NCI-H748 treated with DMSO at 0.1 percent for 48 hours (cell line): Measurements from ENCODE around the gene MOSPD2.

ENCODE experiments used
- DNase-seq: peaks from one replicate; lab custom pipeline; 2025; lab: John Stamatoyannopoulos, UW

Gene MOSPD2

DNA sequence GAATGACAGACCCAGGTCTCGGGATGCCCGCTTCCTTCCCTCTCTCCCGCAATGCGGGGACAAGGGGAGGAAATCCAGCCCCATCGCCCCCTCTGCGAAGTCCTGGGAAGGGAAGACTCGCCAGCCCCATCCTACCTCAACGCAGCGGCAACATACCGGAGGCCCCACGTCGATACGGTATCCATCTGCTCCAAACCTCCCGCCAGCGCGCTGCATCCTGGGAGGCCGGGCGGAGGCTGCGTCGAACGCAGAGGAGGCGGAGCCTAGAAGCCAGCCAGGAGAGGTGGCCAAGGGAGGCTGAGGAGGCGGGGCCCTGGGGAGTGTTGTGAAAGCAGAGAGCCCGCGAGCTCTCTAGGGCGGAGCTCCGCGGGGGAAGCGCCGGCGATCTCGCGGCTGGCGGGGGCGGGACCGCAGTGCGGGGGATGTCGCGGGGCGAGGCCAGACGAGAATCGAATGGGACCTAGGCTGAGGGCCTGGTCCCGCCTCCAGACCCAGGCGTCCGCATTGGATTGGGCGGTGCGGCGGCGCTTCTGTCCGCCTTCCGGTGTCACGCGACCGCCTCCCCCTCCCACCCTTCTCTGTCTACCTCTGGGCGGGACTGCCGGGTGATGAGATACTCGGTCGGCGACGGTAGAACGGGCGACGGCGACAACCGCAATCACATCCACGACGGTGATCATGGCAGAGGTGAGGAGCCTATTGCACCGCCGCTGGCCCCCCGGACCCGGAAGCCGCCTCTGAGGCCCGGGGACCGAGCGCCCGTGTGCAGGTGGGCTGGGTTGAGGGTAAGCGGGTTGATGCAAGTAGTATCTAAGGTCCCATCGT lies at the start of gene MOSPD2, which contains the start of gene FANCB:
Gene MOSPD2 (plus strand): TSS at position 571 of the 825 bp plus-strand sequence. CDS start 108 bp downstream, at position 679.
Gene FANCB (minus strand): TSS at position 219 of the 825 bp plus-strand sequence. CDS start 7,559 bp downstream, outside the sequence.
- peak; percentile 93 for DNase-seq

GRCh38 chrX:14825851-14826250 lies 47.4 kb upstream of the MOSPD2 start:
- no peak for DNase-seq

- no peak for DNase-seq
Measured at GRCh38 chrX:14826319-14826718, 46.9 kb upstream of the MOSPD2 start.

DNA sequence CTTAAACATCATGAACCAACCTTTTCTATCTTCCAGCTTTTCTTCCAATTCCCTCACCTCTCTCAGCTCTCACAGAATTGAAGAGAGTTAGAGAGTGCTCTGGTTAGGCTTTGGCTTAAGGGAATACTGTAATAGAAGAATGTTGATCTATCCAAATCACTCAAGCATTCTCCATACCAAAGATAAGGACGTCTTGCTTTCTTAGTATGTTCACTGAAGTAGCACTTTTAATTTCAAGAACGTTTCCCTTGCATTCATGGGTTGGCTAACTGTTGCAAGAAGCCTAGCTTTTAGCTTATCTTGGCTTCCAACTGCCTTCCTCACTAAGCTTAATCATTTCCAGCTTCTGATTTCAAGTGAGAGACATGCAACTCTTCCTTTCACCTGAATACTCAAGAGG lies 43.6 kb upstream of the MOSPD2 start:
- DNase-seq = no peak

DNA sequence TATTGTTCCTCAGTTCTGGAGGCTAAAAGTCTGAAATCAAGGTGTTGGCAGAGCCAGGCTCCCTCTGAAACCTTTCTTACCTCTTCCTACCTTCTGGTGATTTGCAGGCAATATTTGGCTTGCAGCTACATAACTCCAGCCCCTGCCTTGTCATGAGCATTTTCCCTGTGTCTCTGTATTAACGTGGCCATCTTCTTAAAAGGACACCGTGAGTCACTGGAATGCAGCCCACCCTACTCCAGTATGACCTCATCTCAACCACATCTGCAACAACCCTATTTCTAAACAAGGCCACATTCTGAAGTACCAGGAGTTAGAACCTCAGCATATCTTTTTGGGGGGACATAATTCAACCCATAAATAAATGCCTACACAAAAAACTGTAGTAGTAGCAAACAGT lies 41.1 kb upstream of the MOSPD2 start:
- DNase-seq = no peak

GRCh38 chrX:14832586-14832985 lies 40.6 kb upstream of the MOSPD2 start:
- DNase-seq = no peak

GRCh38 chrX:14837155-14837554 lies 36.1 kb upstream of the MOSPD2 start:
- DNase-seq = no peak

- DNase-seq = no peak
Measured at GRCh38 chrX:14843666-14844065, 29.6 kb upstream of the MOSPD2 start.

DNA sequence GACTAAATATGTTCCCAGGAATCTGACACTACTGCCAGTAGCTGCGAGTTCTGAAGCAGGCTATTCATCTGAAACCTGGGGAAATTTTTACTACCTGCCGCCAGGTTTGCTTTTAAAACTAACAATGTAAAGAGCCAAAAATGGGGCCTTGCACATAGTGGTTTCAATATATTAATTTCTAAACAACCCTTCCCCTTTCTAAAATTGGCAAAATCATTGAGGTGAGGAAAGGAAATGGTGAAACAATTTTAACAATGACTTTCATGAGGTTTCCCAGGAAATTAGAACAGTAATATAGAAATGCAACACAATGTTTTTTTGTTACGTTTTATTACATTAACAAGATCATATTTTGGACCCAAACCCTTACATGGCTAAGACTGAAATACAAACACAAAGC lies 21.7 kb upstream of the MOSPD2 start:
- no peak for DNase-seq

- DNase-seq = no peak
Measured at GRCh38 chrX:14864631-14865030, 8.6 kb upstream of the MOSPD2 start.

DNA sequence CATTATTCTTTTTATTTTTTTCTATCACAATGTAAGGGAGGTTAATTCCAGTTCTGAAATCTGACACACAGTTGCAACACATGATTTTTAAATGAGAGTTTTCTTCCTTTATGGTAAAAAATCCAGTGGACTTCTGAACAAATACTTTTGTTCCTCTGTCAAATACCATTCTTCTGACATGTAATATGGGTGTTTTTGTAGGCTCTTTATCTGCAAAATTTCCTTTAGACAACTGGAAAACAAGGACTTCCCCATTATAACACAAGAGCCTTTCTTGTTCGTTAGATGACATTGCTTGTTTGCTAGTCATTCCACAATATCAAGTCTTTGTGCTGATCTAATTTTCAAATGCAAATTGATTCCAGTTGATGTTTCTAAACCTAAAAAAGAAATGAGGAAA lies 8.0 kb upstream of the MOSPD2 start:
- DNase-seq = no peak

- DNase-seq = no peak
Measured at GRCh38 chrX:14871767-14872166, 1.5 kb upstream of the MOSPD2 start.

DNA sequence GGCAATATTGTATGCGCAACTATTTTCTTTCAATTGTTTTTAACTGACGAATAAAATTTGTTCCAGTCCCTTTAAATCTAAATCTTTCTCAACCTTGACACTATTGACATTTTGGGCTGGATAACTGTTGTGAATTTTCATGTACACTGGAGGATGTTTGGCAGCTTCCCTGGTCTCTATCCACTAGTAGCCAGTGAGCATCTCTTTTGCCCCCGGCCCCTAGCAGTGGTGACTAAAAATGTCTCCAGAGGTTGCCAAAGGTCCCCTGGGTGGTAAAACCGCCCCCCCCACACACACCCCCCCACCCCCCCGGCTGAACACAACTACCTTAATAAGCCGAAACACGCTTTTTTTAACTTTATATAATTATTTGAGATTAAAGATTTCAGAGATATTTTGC lies 866 bp upstream of the MOSPD2 start:
- no peak for DNase-seq

DNA sequence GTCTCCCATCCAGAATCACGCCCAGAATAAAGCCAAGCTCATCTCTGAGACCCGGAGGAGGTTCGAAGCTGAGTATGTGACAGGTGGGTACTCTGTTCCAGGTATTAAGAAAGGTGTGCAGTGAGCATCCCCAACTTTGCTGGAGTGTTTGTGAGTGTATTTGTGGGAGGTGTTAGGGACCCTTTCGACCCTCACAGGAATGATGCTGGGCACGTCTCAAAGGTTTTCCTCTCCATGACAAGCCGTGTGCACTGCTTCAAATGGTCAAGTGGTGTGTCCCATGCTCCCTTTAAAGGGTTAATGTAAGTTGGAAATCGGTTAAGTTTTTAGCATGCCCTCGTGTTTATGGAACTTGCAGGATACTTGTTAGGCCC lies 442 bp downstream of the MOSPD2 start:
- DNase-seq = no peak

DNA sequence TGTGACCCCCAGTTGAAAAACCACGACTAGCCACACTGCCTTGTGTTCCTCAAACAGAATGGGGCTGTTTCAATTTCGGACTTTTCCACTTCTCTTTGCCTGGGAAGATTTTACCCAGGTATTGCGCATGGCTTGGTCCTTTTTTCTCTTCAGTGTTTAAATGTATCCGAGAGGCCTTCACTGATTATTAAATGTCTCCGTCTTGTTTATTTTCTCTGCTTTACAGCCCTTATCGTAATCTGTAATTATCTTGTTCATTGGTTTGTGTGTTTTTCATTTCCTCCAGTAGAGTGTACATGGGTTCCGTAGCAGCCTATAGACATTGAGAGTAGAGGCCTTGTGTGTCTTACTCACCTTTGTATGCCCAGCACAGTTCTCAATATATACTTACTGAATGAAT lies 2.4 kb downstream of the MOSPD2 start:
- peak; percentile 24 for DNase-seq

DNA sequence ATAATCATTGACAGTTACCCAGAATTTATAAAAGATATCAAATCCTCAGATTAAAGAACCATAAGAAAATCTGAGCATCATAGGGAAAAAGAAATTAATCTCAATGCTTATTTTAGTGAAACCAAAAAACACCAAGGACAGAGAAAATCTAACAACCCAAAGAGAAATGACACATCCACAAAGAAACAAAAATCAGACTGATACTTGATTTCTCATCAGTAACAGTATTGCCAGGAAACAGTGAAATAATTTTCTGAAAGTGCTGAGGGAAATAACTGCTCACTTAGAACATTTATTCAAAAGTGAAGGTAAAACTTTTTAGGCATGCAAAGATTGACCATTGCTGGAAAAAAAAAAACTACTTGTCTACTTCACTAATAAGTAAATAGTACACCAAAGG lies 10.6 kb downstream of the MOSPD2 start:
- no peak for DNase-seq

- no peak for DNase-seq
Measured at GRCh38 chrX:14884714-14885113, 11.5 kb downstream of the MOSPD2 start.

- DNase-seq = no peak
Measured at GRCh38 chrX:14886252-14886651, 13.0 kb downstream of the MOSPD2 start.

GRCh38 chrX:14896273-14896672 lies 23.1 kb downstream of the MOSPD2 start:
- DNase-seq = no peak

- no peak for DNase-seq
Measured at GRCh38 chrX:14897042-14897441, 23.8 kb downstream of the MOSPD2 start.

- DNase-seq = no peak
Measured at GRCh38 chrX:14899607-14900006, 26.4 kb downstream of the MOSPD2 start.

DNA sequence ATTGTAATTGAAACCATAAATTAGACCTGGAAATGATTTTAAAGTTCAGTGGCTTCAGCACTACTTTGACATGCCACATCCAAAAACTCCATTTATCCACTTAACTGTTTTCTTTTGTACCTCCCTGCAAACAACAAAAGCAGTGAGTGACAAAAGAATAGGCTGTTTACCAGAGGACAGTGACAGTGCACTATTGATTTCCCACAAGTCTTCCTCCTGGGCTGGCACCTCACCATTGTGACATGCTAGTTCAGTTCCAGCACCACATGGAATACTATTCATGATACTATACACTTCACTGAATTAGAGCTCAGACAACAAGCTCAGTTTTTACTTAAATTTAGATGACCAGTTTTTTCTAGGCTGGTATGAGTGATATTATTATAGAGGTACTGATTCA lies 29.3 kb downstream of the MOSPD2 start:
- no peak for DNase-seq

- DNase-seq = no peak
Measured at GRCh38 chrX:14903891-14904290, 30.7 kb downstream of the MOSPD2 start.

GRCh38 chrX:14913241-14913640 lies 40.0 kb downstream of the MOSPD2 start:
- no peak for DNase-seq
